Measurements from ENCODE around the gene STIM1. TPM values are rescaled to one million over a fixed set of nuclear protein-coding genes. Genes with fewer than 3 reads are reported as not detected.
"Not testable (repeated sequence)": the region's sequence is repeated elsewhere in the genome, so short reads cannot be mapped to it uniquely, and the experiment has no call there.

STIM1 gene
- polyA plus RNA-seq, 3 donors, result 35.1 to 39.6 (median 36.6) TPM

DNA sequence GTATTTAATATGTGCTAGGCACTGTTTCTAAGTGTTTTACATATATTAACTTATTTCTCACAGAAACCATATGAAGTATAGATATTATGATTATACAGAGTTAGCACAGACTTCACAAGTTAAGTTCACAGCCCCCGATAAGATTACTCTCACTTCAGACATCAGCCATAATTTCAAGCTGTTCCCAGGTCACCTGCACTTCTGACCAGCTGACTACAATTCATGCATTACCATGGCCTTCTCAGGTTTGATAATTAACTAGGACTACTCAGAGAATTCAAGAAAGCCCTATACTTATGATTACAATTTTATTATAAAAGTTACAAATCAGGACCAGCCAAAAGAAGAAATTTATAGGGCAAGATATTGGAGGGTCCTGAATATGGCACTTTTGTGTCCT lies 170.9 kb downstream of the STIM1 start:
- DNase-seq (ENCODE audit: extremely low read depth in 1 of 11, low read depth in 9 of 11, low spot score in 4 of 11), result no peak

DNA sequence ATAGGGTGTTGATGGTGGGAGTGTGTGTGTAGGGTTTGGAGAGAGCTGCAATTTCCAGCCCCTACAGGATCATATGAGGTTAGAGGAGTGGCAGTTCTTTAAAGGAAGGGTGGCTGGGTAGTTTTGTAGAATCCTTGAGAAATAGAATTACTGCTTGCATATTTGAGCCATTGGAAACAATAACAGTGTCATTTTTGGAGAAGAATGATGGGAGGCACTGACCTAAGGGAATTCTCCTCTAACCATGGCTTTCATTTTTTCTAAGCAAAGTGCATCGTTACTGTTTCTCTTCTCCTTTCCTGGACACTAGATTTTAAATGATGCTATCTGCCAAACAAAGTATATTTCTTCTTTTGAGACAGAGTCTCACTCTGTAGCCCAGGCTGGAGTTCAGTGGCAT lies 172.3 kb downstream of the STIM1 start:
- no peak for DNase-seq (ENCODE audit: extremely low read depth in 1 of 11, low read depth in 9 of 11, low spot score in 4 of 11)

DNA sequence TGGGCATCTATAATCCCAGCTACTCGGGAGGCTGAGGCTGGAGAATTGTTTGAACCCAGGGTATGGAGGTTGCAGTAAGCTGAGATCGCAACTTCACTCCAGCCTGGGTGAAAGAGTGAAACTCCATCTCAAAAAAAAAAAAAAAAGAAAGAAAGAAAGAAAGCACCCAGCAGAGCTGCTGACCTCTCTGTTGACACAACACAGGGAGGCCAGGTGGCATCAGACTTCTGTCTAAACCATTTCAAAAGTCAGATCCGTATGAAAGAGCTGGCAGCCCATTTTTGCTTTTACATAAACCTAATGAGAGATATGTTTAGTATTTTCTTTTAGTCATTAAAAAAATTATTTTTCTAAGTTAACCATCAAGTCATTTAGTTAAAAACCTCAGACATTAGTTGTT lies 174.7 kb downstream of the STIM1 start:
- no peak for DNase-seq (ENCODE audit: extremely low read depth in 1 of 11, low read depth in 9 of 11, low spot score in 4 of 11)

DNA sequence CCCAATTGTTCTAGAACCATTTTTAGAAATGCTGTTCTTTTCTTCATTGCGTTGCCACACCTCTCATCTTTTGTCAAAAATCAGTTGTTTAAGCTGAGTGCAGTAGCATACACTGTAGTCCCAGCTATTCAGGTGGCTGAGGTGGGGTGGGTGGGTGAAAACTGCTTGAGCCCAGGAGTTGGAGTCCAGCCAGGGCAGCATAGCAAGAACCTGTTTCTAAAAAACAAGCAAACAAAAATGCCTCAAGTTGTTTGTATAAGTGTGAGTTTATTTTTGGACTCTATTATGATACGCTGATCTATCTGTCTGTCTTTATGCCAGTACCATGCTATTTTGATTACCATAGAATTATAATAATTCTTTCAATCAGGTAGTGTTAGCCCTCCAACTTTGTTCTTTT lies 176.6 kb downstream of the STIM1 start:
- DNase-seq (ENCODE audit: extremely low read depth in 1 of 11, low read depth in 9 of 11, low spot score in 4 of 11), result no peak

DNA sequence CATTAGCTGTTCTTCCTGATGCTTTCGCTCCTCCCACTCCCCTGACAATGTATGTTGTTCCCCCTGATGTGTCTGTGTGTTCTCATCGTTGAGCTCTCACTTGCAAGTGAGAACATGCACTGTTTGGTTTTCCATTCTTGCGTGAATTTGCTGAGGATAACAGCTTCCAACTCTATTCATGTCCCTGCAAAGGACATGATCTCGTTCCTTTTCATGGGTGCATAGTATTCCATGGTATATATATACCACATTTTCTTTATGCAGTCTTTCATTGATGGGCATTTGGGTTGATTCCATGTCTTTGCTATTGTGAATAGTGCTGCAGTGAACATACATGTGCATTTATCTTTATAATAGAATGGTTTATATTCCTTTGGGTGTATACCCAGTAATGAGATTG lies 180.5 kb downstream of the STIM1 start:
- no peak for DNase-seq (ENCODE audit: extremely low read depth in 1 of 11, low read depth in 9 of 11, low spot score in 4 of 11)

DNA sequence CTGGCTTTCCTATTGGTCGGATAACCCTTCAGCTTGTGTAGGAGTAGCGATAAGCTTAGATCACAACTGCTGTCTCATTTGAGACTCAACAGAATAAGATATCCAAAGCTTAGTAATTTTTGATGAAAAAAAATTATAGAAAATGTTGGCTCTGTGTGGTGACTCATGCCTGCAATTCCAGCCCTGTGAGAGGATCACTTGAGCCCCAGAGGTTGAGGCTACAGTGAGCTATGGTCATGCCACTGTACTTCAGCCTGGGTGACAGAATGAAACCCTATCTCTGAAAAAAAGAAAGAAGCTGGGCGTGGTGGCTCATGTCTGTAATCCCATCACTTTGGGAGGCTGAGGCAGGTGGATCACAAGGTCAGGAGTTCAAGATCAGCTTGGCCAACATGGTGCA lies 183.5 kb downstream of the STIM1 start:
- no peak for DNase-seq (ENCODE audit: extremely low read depth in 1 of 11, low read depth in 9 of 11, low spot score in 4 of 11)

DNA sequence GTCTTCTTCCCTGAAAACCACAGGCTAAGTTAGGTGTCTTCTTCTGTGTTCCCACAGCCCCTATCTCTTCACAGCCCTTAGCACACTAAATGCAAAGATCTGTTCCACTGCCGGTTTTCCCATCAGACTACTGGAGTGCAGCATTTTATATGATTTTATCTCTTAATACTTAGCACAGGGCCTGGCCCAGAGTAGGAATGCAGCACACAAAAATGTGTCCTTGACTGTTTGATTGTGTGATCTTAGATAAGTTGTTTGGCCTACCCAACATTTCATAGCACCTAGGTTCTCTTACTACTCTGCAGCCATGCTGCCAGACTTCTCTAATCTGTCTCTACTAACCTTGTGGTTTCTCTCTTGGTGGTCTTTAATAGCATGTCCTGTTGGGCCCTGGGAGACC lies 185.0 kb downstream of the STIM1 start:
- DNase-seq (ENCODE audit: extremely low read depth in 1 of 11, low read depth in 9 of 11, low spot score in 4 of 11), result no peak

DNA sequence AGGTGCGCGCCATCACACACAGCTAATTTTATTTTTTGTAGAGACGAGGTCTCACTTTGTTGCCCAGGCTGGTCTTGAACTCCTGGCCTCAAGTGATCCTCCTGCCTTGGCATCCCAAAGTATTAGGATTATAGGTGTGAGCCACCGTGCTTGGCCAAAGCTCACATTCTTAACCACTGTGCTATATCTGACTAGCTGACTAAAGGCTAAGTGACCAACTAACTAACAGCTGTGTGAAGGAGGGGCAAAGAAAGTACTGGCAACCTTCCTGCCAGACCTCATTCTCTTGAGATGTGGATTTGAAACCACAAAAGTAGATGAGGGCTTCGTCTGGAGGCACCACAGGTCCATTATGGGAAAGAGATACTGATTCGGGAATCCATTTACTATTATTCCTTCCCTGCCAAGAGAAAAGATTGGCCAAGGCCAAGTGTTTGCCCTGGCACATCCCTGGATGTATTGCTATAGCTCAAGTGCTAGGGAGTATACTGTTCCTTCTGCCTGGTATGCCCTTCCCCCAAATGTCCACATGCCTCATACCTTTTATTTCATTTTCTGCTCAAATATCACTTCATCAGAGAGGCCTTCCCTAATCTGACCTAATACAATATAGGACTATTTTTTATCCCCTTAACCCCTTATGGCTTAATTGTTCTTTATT lies 186.4 kb downstream of the STIM1 start:
- DNase-seq (ENCODE audit: extremely low read depth in 1 of 11, low read depth in 9 of 11, low spot score in 4 of 11), result no peak

DNA sequence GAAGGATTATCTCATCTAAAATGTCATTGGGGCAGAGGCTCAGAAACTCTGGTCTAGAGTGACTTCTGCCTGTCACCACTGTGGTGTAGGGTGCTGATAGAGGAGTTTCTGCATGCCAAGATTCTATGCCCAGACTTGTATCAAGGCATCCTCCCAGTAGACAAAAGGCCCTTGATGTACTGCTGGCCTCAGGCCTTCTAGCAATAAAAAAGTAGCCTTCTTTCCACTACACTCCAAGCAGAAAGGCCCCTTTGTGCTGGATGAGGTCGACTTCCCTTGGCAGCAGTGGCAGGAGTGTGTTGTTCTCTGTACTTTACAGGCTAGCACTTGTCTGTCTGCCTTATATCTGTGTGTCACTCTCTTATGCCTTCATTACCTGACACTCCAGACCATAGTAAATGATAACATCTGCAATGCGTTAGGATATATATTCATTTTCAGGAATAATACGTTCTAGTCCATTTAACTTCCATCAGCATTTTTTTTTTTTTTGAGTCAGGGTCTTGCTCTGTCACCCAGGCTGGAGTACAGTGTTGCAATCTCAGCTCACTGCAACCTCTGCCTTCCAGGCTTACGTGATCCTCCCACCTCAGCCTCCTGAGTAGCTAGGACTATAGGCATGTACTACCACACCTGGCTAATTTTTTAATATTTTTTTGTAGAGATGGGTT lies 189.6 kb downstream of the STIM1 start:
- no peak for DNase-seq (ENCODE audit: extremely low read depth in 1 of 11, low read depth in 9 of 11, low spot score in 4 of 11)

DNA sequence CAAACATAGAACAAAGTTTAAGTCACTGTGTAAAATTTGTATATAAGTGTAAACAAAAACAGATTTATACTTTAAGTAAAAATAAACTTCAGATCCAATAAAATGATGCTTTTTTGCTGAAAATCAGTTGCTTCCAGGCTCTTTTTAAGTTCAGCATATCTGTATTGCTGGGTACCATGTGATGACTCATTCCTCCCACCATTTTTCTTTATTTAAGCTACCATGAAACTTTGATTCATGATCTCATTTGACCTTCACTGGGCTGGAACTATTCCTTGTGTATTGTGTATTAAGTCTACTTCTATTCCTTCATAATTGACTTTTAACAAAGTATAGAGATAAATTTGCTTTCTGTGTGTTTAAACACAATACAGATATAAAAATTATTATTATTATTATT lies 192.9 kb downstream of the STIM1 start:
- no peak for DNase-seq (ENCODE audit: extremely low read depth in 1 of 11, low read depth in 9 of 11, low spot score in 4 of 11)

DNA sequence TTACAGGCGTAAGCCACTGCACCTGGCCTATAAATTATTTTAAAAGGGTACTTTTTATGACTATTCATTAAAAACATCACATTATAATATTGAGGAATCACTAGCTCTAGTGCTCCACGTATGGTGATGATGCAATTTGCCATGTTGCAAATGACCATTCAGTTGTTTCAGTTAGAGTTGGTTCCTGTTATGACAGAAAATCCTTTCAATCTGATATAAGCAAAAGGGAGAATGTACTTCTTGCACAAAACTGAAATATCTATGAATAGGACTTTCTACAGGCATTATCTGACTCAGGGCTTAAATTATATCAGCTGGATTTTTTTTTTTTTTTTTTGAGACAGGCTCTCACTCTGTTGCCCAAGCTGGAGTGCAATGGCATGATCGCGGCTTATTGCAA lies 193.5 kb downstream of the STIM1 start:
- no peak for DNase-seq (ENCODE audit: extremely low read depth in 1 of 11, low read depth in 9 of 11, low spot score in 4 of 11)

DNA sequence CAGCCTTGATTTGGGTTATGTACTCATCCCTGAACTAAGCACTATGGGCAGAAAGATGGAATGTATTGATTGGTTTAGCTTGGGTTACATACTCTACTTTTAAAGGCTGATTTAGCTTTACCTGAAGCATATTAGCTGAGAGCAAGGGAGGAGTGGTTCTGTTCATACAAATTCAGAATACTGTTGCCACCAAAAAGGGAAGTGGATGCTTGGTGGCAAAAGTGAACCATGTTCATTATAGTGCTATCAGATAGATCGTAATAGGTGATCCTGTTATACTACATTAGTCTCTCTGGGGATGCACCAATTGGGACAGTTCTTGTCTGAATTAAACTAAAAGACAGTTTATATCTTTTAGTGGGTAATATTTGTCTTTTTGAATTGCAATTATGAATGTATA lies 194.7 kb downstream of the STIM1 start:
- DNase-seq (ENCODE audit: extremely low read depth in 1 of 11, low read depth in 9 of 11, low spot score in 4 of 11), result no peak

DNA sequence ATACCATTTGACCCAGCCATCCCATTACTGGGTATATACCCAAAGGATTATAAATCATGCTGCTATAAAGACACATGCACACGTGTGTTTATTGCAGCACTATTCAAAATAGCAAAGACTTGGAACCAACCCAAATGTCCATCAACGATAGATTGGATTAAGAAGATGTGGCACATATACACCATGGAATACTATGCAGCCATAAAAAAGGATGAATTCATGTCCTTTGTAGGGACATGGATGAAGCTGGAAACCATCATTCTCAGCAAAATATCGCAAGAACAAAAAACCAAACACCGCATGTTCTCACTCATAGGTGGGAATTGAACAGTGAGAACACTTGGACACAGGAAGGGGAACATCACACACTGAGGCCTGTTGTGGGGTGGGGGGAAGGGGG lies 197.7 kb downstream of the STIM1 start:
- not testable (repeated sequence) for DNase-seq (ENCODE audit: extremely low read depth in 1 of 11, low read depth in 9 of 11, low spot score in 4 of 11)

DNA sequence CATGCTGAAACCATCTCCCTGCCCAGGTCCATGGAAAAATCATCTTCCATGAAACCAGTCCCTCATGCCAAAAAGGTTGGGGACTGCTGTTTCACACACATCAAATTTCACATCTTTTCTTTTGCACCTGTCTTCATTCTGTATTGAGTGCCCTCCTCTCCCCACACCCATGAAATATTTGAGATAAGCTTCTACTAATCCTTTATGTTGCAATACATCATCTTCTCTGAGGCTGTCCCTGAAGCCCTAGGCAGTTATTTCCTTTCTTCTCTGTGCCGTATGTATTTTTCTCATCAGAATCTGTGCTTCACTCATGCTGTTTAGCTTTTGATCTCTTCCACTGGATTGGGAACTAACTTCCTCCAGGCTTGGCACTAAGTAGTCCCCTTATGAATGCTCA lies 199.2 kb downstream of the STIM1 start:
- DNase-seq (ENCODE audit: extremely low read depth in 1 of 11, low read depth in 9 of 11, low spot score in 4 of 11), result no peak

DNA sequence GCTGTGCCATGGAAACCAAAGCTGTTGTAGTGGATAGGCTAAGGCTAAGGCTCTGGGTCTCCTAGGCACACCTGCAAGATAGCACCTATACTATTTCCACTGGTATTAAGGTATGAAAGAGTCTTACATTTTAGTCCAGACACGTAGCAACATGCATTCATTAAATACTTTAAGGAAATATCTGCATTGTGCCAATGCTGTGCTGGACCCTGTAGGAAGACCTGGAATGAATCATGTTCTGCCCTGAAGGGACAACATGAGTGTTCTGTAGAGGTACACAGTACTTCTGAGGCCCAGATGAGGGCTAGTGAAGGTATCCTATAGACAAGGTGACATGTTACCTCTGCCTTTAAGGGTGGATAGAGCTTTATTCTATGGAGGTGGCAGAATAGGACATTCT lies 204.0 kb downstream of the STIM1 start:
- no peak for DNase-seq (ENCODE audit: extremely low read depth in 1 of 11, low read depth in 9 of 11, low spot score in 4 of 11)

DNA sequence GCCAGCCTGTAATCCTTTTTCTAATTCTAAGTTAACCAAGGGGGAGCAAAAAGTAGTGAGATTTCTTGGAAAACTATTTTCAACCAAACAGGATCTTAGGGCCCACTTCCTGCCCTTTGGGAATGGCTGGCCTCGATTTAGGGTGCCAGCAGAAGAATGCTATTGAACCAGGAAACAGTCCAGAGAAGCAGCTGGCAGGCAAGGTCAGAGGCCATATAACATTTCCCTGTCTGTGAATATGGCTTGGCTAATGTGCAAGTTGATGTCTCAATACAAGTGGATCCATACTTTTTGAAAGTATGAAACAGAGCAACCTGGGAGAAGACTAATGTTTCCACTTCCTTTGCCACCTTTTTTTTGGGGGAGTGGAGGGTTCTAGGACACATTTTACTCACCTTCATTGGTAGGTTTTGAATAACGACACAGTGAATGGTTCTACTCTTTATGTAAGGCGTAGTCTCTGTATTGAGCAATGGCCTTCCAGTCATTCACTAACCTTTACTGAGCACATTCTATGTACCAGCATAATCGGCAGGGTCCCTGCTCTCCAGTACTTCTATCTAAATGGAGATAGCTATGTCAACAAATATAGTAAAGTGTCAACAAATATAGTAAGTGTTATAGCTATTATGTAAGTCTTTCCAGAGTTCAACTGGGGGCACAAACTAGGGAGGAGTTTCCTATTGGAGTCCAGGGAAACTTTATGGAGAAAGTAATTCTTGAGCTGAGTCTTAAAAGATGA lies 204.9 kb downstream of the STIM1 start:
- DNase-seq (ENCODE audit: extremely low read depth in 1 of 11, low read depth in 9 of 11, low spot score in 4 of 11), result no peak

DNA sequence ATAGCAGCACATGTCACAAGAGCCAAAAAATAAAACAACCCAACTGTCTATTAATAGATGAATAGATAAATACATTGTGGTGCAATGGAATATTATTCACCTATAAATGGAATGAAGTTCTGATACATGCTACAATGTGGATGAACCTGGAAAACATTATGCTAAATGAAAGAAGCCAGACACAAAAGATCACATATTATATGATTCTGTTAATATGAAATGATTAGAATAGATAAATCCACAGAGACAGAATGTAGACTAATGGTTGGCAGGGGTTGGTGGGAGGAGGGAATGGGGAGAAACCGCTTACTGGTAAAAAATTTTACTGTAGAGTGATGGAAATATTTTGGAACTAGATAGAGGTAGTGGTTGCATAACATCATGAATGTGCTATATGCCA lies 206.2 kb downstream of the STIM1 start:
- no peak for DNase-seq (ENCODE audit: extremely low read depth in 1 of 11, low read depth in 9 of 11, low spot score in 4 of 11)

DNA sequence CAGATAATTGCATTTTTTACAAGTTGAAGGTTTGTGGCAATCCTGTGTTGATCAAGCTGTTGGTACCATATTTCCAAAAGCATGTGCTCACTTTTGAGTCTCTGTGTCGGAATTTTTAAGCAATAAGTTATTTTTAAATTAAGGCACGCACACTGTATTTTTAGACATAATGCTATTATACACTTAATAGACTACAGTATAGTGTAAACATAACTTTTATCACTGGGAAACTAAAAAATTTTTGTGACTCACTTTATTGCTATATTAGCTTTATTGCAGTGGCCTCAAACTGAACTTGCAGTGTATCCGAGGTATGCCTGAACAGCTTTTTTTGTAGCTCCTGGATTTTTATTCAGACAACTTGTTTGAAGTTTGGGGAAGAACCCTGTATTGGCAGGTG lies 207.9 kb downstream of the STIM1 start:
- DNase-seq (ENCODE audit: extremely low read depth in 1 of 11, low read depth in 9 of 11, low spot score in 4 of 11), result no peak

DNA sequence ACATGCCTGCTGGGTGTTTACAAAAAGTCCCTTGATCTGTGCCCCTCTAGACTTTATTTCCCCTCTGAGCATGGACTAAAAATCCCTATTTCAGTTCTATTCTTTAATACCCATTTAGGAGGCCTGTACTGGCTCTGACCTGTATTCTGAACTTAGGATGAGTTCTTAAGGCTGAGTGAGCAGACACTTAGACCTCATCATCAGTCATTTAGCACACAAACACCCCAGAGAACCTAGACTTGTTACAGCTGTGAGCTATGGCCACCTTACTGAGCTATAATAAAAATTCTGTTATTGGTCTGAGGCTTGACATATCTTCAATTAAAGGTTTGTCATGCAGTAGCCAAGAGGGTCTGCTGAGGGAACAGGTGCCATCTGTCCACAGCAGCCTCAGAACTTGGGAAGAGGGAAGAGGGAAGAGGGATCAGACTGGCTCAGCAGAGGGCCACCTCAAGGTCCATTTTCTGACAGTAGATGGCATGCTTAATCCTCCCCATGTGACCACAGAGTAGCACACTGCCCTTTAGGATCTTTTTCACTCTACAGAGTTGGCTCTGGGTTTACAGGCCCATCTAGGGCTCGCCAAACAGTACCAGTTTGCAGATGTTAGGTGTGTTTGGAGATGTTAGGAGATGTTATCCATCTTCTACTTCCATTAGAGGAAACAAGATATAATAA lies 209.0 kb downstream of the STIM1 start:
- DNase-seq (ENCODE audit: extremely low read depth in 1 of 11, low read depth in 9 of 11, low spot score in 4 of 11), result no peak

DNA sequence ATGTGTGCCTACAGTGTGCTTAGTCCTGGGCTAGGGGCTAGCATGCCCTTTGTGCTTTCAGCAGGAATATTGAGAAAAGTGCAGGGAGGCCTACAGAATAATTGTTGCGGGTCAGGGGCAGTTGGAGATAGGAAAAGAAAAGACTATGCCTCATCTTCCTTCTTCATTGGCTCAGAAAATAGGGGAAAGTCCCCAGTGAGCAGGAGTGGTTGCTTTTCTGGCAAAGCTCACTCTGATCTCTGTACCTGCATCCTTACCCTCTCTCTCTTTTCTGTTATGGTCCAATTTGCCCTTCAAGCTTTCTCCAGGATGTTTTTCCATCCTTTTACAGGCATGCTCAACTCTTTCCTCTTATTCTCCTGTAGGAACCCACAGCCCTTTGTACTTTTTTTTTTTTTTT lies 209.6 kb downstream of the STIM1 start:
- DNase-seq (ENCODE audit: extremely low read depth in 1 of 11, low read depth in 9 of 11, low spot score in 4 of 11), result no peak
